IMR-90 (cell line): Measurements from ENCODE around the gene NAMPT. TPM values are rescaled to one million over a fixed set of nuclear protein-coding genes. Genes with fewer than 3 reads are reported as not detected.

Experiments used
- ATAC-seq: fragments of 200-7000 bp; cut with Tn5 transposase; 2 replicates; pipeline ENCODE4 v1.9.1; 2020; ENCODE audit warnings: low read depth, mild to moderate bottlenecking, moderate library complexity
- BruUV-seq: library from RNA; stranded (reverse); fragments of 400-500 nt; replicated peaks from 2 replicates; lab custom pipeline; 2021; lab: Mats Ljungman, UMichigan
- CTCF ChIA-PET: fragments of 300-600 bp; formaldehyde crosslinking; extraction: SDS; loops from one replicate; lab custom pipeline; 2021; ENCODE audit warnings: antibody characterized with exemption; lab: Yijun Ruan, JAX
- POLR2A ChIA-PET: fragments of 300-600 bp; sonication (Branson Sonifier 250); formaldehyde crosslinking; loops from one replicate; lab custom pipeline; 2022; ENCODE audit warnings: antibody characterized with exemption; ENCODE audit not compliant: unreplicated experiment; lab: Charles Lee
- DNase-seq: peaks from one replicate; pipeline ENCODE4 v3.0.0; 2013
- H2AFZ ChIP-seq: replicated peaks from 2 replicates; pipeline ENCODE3; 2013; ENCODE audit warnings: low read length, mild to moderate bottlenecking; ENCODE audit not compliant: poor library complexity
- H2AK5ac ChIP-seq: 2 replicates; pipeline ENCODE4 v1.6.1; 2013; ENCODE audit warnings: low read depth, low read length, inconsistent platforms
- H2AK9ac ChIP-seq: replicated peaks from 2 replicates; pipeline ENCODE3; 2013; ENCODE audit warnings: mild to moderate bottlenecking, low read depth, low read length, moderate library complexity; ENCODE audit not compliant: poor library complexity
- H2BK120ac ChIP-seq: 2 replicates; pipeline ENCODE4 v1.6.1; 2013; ENCODE audit warnings: low read depth, low read length, inconsistent platforms
- H2BK15ac ChIP-seq: 3 replicates; pipeline ENCODE4 v1.6.1; 2013; ENCODE audit warnings: low read depth, low read length, inconsistent platforms
- H2BK20ac ChIP-seq: 2 replicates; pipeline ENCODE4 v1.6.1; 2013; ENCODE audit warnings: low read depth, mild to moderate bottlenecking, inconsistent platforms, low read length, moderate library complexity
- H2BK5ac ChIP-seq: 2 replicates; pipeline ENCODE4 v1.6.1; 2013; ENCODE audit warnings: mild to moderate bottlenecking, low read depth, low read length, inconsistent platforms; ENCODE audit not compliant: poor library complexity, severe bottlenecking
- H3K14ac ChIP-seq: replicated peaks from 2 replicates; pipeline ENCODE4 v1.6.1; 2013; ENCODE audit warnings: low read depth, low read length, inconsistent platforms
- H3K18ac ChIP-seq: 2 replicates; pipeline ENCODE4 v1.6.1; 2013; ENCODE audit warnings: low read depth, low read length, control low read depth
- H3K23ac ChIP-seq: 2 replicates; pipeline ENCODE4 v1.6.1; 2013; ENCODE audit warnings: low read depth, low read length, inconsistent platforms
- H3K27ac ChIP-seq: 2 replicates; pipeline ENCODE4 v1.5.1; 2013; ENCODE audit warnings: mild to moderate bottlenecking, control low read depth, low read length; ENCODE audit not compliant: insufficient read depth
- H3K27me3 ChIP-seq: 2 replicates; pipeline ENCODE4 v1.6.1; 2013; ENCODE audit warnings: low read length; ENCODE audit not compliant: control insufficient read depth, insufficient read depth
- H3K36me3 ChIP-seq: 2 replicates; pipeline ENCODE4 v1.6.1; 2013; ENCODE audit warnings: low read length, mixed read lengths; ENCODE audit not compliant: control insufficient read depth, insufficient read depth
- H3K4ac ChIP-seq: 2 replicates; pipeline ENCODE4 v1.6.1; 2013; ENCODE audit warnings: low read depth, low read length, inconsistent platforms
- H3K4me1 ChIP-seq: 2 replicates; pipeline ENCODE4 v1.6.1; 2013; ENCODE audit warnings: low read length, mixed read lengths; ENCODE audit not compliant: control insufficient read depth, insufficient read depth
- H3K4me2 ChIP-seq: 2 replicates; pipeline ENCODE4 v1.6.1; 2013; ENCODE audit warnings: low read depth, mild to moderate bottlenecking, control low read depth, low read length, moderate library complexity
- H3K4me3 ChIP-seq: 2 replicates; pipeline ENCODE4 v1.5.1; 2013; ENCODE audit warnings: low read depth, mild to moderate bottlenecking, control low read depth, low read length, moderate library complexity; ENCODE audit not compliant: insufficient read depth
- H3K56ac ChIP-seq: 2 replicates; pipeline ENCODE4 v1.6.1; 2013; ENCODE audit warnings: low read length, inconsistent platforms; ENCODE audit not compliant: insufficient read depth; ENCODE audit errors: extremely low read depth
- H3K79me1 ChIP-seq, 2 experiments: 2 replicates each; pipeline ENCODE4 v1.6.1; 2013; ENCODE audit warnings: low read length in 2 of 2, inconsistent platforms in 1 of 2, low read depth in 1 of 2
- H3K9ac ChIP-seq: 2 replicates; pipeline ENCODE4 v1.6.1; 2013; ENCODE audit warnings: low read depth, low read length, control low read depth
- H3K9me1 ChIP-seq: 2 replicates; pipeline ENCODE4 v1.6.1; 2013; ENCODE audit warnings: low read length, inconsistent platforms; ENCODE audit not compliant: insufficient read depth
- H3K9me3 ChIP-seq: 2 replicates; pipeline ENCODE4 v1.6.1; 2013; ENCODE audit warnings: low read length; ENCODE audit not compliant: control insufficient read depth, insufficient read depth
- H4K20me1 ChIP-seq: 2 replicates; pipeline ENCODE4 v1.6.1; 2013; ENCODE audit warnings: low read length, inconsistent platforms; ENCODE audit not compliant: insufficient read depth
- H4K5ac ChIP-seq: 2 replicates; pipeline ENCODE4 v1.6.1; 2013; ENCODE audit warnings: mild to moderate bottlenecking, low read depth, low read length, control low read depth
- H4K8ac ChIP-seq, 2 experiments: 2 replicates each; pipeline ENCODE4 v1.6.1; 2013; ENCODE audit warnings: low read depth in 2 of 2, low read length in 2 of 2, control low read depth in 1 of 2, inconsistent platforms in 1 of 2
- H4K91ac ChIP-seq: 2 replicates; pipeline ENCODE4 v1.6.1; 2013; ENCODE audit warnings: low read depth, low read length, inconsistent platforms; ENCODE audit not compliant: insufficient read depth
- CEBPB ChIP-seq: IDR thresholded peaks from 2 replicates; pipeline ENCODE4 v1.6.1; 2012; ENCODE audit warnings: low read depth, low read length, improper control_type of control experiment
- ELK1 ChIP-seq: fragments of 150-350 bp; IDR thresholded peaks from 2 replicates; pipeline ENCODE4 v1.6.1; 2016; ENCODE audit warnings: low read depth, mild to moderate bottlenecking, low read length, moderate library complexity, borderline replicate concordance
- MAFK ChIP-seq: IDR thresholded peaks from 2 replicates; pipeline ENCODE4 v1.6.1; 2012; ENCODE audit warnings: low read depth, low read length, improper control_type of control experiment
- MAZ ChIP-seq: IDR thresholded peaks from 2 replicates; pipeline ENCODE4 v1.6.1; 2012; ENCODE audit warnings: low read depth, mild to moderate bottlenecking, low read length, improper control_type of control experiment, moderate library complexity, borderline replicate concordance
- NFE2L2 ChIP-seq: fragments of 150-350 bp; IDR thresholded peaks from 2 replicates; pipeline ENCODE4 v1.6.1; 2016; ENCODE audit warnings: low read depth, mild to moderate bottlenecking, low read length
- POLR2A ChIP-seq: IDR thresholded peaks from 2 replicates; pipeline ENCODE4 v1.6.1; 2012; ENCODE audit warnings: mild to moderate bottlenecking, low read depth, low read length
- RAD21 ChIP-seq: IDR thresholded peaks from 2 replicates; pipeline ENCODE4 v1.6.1; 2012; ENCODE audit warnings: low read length, improper control_type of control experiment
- RCOR1 ChIP-seq: IDR thresholded peaks from 2 replicates; pipeline ENCODE4 v1.6.1; 2012; ENCODE audit warnings: mild to moderate bottlenecking, low read length, improper control_type of control experiment; ENCODE audit not compliant: insufficient replicate concordance
- USF2 ChIP-seq: fragments of 150-350 bp; IDR thresholded peaks from 2 replicates; pipeline ENCODE4 v1.6.1; 2017; ENCODE audit warnings: mild to moderate bottlenecking, antibody characterized with exemption, low read length, low read depth
- WGBS, 2 experiments: methylation state at CpG; one replicate each; pipeline versions ENCODE4 v1.1.5 to v1.1.7; 2013; ENCODE audit warnings: missing lambda C conversion rate in 2 of 2; ENCODE audit not compliant: insufficient read length in 1 of 2; ENCODE audit errors: extremely low coverage in 2 of 2; 5-methylcytosine and 5-hydroxymethylcytosine counted together
- dilution Hi-C: fragments of 300-500 bp; cut with HindIII; formaldehyde crosslinking; loops from one replicate; pipeline ENCODE4 v1.14.3; 2018; ENCODE audit warnings: low sequenced_read_pairs; ENCODE audit not compliant: unreplicated experiment
- in situ Hi-C: fragments of 300-500 bp; cut with MboI; formaldehyde crosslinking; loops from 3 replicates; pipeline ENCODE4 v1.14.3; 2019; ENCODE audit warnings: low sequenced_read_pairs, inconsistent platforms, mixed read lengths
- intact Hi-C: fragments of 100-400 bp; cut with micrococcal nuclease; formaldehyde crosslinking; loops from 2 replicates; pipeline ENCODE4 v1.10.0; 2022
- polyA plus RNA-seq, 3 experiments: library from polyadenylated mRNA; depleted of rRNA; stranded (reverse); fragments of >200 nt; gene quantifications; 2 replicates each; pipeline ENCODE4 v1.2.3, GENCODE V29; 2012; ENCODE audit warnings: low replicate concordance in 1 of 3
- total RNA-seq: library from RNA; depleted of rRNA; stranded (reverse); fragments of >200 nt; gene quantifications from 2 replicates; pipeline ENCODE4 v1.2.3, GENCODE V29; 2012

NAMPT gene
- total and polyA plus RNA-seq, 2 of the 4 experiments (the other 2 are of a cell fraction), result 13.3 to 31.7 TPM

GRCh38 chr7:106306256-106306655 lies 21.5 kb upstream of the NAMPT start:
- no peak overlapping the region for H2BK20ac ChIP-seq
- no TSS peak for BruUV-seq
- H4K20me1 ChIP-seq, result no peaks in the 10 kb centered on the region; the same call in 1 of the 2 replicates
- H3K4me2 ChIP-seq, result no peak overlapping the region
- H2AK9ac ChIP-seq, result no peak overlapping the region
- intact Hi-C loops (no loop called here), in situ Hi-C loops (no loop called here), dilution Hi-C loops (no loop called here)
- H3K9me1 ChIP-seq, result no peaks in the 10 kb centered on the region
- H3K23ac ChIP-seq, result no peak overlapping the region
- H3K4me1 ChIP-seq, result no peaks in the 10 kb centered on the region
- no peak overlapping the region for H4K91ac ChIP-seq
- TF ChIP-seq MAZ (no peak), NFE2L2 (no peak), POLR2A (no peak), RAD21 (no peak), USF2 (no peak), RCOR1 (no peak), CEBPB (no peak), ELK1 (no peak), MAFK (no peak)
- no peak overlapping the region for H2AFZ ChIP-seq
- no peak overlapping the region for H3K27ac ChIP-seq
- POLR2A ChIA-PET, result no interaction called here
- no peak overlapping the region for H2AK5ac ChIP-seq
- no peak overlapping the region for H3K4ac ChIP-seq
- H3K9ac ChIP-seq, result no peak overlapping the region
- no peak overlapping the region for H2BK15ac ChIP-seq
- H4K8ac ChIP-seq, result no peak overlapping the region
- no peak for DNase-seq
- no peak overlapping the region for H3K18ac ChIP-seq
- no peak overlapping the region for H4K5ac ChIP-seq
- no peak overlapping the region for H3K4me3 ChIP-seq
- CTCF ChIA-PET, result no interaction called here
- ATAC-seq, result no peak
- H3K27me3 ChIP-seq, result peaks cover 7% of the 10 kb centered on the region
- H3K14ac ChIP-seq, result no peak overlapping the region
- no peak overlapping the region for H2BK120ac ChIP-seq
- peaks cover 7% of the 10 kb centered on the region; the same call in 1 of the 2 replicates for H3K9me3 ChIP-seq
- H3K36me3 ChIP-seq, result no peaks in the 10 kb centered on the region
- no peaks in the 10 kb centered on the region for H3K79me1 ChIP-seq
- no peak overlapping the region for H2BK5ac ChIP-seq
- no CpG with 5 or more reads among the region's 3 CpGs for WGBS, 2 experiments
- H3K56ac ChIP-seq, result no peak overlapping the region
